CD4-positive, alpha-beta T cell treated with Interleukin-17A for 4 hours (primary cell): Measurements from ENCODE around the gene PJA1.
A peak's percentile ranks its signal among the peaks of the same experiment; 100 is the strongest.

Experiments
- DNase-seq: peaks from one replicate; pipeline ENCODE4 v3.0.0-alpha.2; 2020; ENCODE audit warnings: mixed read lengths

The PJA1 gene, protein sequence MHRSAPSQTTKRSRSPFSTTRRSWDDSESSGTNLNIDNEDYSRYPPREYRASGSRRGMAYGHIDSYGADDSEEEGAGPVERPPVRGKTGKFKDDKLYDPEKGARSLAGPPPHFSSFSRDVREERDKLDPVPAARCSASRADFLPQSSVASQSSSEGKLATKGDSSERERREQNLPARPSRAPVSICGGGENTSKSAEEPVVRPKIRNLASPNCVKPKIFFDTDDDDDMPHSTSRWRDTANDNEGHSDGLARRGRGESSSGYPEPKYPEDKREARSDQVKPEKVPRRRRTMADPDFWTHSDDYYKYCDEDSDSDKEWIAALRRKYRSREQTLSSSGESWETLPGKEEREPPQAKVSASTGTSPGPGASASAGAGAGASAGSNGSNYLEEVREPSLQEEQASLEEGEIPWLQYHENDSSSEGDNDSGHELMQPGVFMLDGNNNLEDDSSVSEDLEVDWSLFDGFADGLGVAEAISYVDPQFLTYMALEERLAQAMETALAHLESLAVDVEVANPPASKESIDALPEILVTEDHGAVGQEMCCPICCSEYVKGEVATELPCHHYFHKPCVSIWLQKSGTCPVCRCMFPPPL

DNA sequence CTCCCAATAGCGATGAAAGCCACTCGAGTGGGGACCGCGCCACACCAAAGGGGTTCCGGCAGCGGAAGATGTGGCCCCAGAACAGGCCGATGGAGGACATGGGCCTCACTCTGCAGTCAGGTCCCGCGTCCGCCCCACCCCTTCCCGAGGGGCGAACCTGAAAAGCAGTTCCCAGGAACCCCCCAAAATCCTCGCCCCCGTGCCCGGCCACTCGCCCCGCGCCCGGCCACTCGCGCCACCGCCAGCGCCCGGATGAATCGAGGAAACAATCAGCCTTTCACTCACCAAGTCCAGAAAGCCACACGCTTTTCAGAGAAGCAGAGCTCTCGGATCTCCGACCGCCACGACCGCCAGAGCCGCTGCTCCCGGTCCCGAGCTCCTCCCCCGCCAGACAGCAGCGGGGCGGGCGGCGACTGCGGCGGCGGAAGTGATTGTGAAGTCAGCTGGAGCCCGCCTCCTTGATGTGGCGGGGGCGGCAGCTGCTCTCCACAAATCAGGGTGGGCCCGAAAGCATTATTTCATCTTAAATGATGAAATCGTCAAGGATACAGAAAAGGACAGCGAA is at the start of gene PJA1:
Gene PJA1, minus strand, starts transcription at position 367 of the 565 bp plus-strand sequence. CDS start 2,380 bp downstream, outside the sequence.
- DNase-seq, result peak; percentile 78

DNA sequence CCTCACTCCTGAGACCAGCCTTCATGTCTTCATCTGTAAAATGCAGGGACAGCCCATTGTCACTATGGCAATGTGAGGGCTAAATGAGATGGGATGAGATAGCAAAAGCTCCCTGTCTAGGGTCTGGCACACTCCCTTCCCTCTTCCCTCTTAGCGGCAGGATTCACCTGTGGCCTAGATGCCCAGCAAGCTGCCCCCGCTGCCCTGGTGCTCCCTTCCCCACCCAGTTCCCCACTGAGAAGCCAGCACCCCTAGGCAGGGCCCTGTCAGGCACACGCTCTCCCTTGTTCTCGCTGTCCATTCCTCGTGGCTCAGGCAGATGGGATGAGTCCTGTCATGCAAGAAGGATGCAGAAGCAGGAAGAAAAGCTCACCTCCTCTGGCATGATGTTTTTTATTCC is 49.2 kb upstream of the PJA1 start:
- no peak for DNase-seq

DNA sequence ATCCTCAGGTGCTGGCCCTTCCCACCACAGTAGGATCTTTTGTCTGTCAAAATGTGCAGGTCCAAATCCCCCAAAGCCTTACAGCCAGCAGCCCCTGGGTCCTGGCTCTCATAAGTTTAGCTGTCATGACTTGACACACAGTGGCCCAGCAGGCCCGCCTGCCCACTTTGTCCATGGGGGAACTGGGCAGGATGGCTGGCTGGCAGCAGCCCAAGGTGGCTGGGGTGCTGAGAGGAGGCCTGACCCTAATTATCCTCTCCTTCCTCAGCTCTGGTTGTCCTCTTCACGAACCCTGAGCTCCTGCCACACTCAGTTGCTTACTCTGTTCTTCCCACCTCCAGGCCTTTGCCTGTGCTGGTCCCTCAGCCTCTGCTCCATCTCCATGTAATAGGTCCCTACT is 46.4 kb upstream of the PJA1 start:
- no peak for DNase-seq

DNA sequence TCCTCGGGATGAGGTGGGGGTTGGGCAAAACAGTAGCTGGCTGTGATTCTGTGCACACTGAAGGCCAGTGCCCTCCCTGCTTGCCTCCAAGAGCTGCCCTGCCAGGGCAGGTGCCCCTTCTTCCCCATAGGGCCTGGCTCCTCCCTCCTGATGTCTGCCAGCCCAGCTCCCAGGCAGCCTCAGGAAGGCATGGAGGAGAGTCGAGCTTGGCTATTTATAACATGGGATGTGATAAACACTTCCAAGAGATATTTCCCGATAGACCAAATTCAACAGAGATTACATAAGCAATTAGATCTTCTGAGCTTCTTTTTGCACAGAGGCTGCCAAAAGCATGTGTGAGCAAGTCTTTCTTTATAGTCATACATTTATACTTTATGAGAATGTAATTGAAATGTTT is 45.3 kb upstream of the PJA1 start:
- no peak for DNase-seq

DNA sequence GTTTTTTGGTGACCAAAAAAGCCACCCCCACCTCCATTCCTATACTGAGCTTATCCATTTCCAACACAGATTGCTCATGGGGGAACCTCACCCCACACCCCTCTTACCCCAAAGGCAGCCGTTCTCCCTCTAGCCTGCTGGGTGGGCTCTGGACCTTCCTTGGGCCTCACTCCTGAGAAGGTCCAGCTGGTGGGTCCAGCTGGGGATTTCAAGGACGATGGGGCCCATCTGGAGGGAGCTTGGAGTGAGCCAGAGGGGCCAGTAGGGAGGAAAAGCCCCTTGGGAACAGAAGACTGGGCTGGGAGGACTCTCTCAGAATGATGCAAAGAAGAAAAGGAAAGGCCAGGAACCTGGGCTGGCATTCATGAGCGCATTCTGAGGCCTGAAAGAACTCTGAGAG is 42.0 kb upstream of the PJA1 start:
- DNase-seq, result no peak

DNA sequence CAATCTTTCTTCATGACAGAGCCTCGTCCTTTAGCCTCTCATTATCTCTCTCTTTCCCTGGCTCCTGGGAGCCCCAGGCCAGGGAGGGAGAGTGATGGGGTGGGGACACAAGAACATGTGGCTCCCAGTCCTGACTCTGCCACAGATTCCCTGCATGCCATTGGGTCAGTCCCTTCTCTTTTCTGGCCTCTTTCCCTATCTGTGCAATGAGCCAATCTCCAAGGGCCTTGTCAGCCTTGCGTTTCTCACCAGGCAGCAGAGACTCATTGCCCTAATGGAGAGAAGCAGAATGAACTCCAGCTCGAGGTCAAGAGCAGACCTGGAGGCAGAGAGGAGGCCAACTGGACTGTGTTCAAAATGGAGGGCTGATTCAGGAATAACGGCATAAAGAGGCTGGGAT is 38.4 kb upstream of the PJA1 start:
- DNase-seq, result no peak

DNA sequence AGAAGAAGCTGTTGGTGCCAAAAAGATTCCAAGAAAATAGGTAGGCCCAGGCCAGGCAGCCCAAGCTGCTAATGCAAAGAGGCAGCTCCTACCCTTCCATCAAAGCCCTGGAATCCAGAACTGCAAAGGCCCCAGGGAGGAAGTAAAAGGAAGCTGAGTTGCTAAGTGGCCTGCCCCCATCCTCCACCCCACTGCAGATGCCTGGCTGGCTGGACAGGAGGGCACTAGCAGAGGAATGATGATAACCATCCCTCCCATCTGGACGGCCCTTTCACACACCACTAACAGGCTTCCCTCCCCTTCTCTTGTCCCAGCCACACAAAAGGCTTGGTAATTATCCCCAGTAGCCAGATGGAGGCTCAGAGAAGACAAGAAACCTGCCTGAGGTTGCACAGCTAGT is 32.4 kb upstream of the PJA1 start:
- DNase-seq, result no peak

DNA sequence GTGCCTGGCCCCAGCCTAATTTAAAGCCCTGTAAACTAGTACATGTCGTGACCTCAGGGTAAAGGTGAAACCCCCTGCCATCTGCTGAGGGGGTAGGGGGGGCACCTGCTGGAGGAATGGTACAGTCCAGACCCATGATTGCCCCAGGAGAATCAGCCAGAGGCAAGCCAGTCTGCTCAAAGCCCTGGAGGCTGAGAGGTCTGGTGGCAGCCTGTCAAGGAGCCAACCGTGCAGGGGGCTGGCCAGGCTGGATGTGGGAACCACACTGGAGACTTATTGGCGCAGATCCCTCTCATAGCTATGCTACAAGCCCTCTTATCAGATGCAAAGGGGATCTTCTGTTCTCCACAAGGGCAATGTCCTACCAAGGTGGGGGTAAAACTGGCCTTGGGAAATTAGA is 31.4 kb upstream of the PJA1 start:
- DNase-seq, result no peak

DNA sequence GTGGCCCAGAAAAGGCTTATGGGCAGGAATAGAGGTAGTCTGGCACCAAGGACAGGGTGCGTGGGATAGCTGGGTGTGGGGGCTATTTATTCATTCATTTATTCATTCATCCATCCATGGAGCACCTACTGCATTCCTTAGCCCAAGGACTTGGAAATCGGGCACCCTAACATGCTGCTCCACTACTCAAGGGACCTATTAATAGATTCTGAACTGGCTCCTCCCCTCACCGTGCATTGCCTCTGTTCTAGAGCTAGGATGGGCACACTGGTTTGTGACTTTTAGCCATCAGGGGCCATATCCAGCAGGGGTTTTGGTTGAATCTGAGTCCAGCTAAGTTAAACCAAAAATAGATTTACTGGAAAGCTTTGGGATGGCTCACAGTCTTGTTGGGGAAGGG is 30.6 kb upstream of the PJA1 start:
- DNase-seq, result no peak

DNA sequence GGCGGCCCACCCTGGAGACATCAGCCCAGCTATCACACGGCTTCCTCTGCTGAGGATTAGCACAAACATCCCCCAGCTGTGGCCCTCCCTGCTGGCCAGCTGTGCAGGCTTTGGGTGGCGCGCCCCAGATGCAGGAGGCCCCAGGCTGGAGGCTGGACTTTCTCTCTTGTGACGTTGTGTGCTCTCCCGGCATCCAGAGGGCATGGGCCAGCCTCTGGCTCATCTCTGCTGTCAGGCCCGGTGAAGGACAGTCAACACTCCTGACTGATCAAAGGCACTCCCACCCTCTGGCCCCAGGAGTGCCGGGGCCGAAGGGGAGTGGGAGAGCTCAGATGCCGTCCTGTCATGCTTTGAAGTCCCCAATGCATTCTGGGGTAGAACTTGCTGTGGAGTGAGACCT is 29.9 kb upstream of the PJA1 start:
- no peak for DNase-seq

DNA sequence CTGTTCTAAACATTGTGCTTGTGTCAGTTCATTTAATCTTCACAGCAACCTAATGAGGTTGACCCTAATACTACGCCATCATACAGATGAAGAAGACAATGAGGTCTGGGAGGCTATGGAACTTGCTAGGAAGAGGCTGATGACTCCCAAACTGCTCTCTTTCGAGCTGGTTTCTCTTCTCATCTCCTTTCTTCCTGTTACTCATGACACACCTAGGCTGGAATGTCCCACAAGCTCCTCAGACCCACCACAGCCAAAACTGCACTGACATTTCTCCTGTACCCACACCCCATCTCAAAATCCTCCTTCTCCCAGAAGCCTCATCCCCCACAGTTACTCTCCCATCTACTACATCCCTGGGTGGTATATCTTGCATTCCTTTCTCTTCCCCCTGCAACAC is 27.4 kb upstream of the PJA1 start:
- DNase-seq, result no peak

DNA sequence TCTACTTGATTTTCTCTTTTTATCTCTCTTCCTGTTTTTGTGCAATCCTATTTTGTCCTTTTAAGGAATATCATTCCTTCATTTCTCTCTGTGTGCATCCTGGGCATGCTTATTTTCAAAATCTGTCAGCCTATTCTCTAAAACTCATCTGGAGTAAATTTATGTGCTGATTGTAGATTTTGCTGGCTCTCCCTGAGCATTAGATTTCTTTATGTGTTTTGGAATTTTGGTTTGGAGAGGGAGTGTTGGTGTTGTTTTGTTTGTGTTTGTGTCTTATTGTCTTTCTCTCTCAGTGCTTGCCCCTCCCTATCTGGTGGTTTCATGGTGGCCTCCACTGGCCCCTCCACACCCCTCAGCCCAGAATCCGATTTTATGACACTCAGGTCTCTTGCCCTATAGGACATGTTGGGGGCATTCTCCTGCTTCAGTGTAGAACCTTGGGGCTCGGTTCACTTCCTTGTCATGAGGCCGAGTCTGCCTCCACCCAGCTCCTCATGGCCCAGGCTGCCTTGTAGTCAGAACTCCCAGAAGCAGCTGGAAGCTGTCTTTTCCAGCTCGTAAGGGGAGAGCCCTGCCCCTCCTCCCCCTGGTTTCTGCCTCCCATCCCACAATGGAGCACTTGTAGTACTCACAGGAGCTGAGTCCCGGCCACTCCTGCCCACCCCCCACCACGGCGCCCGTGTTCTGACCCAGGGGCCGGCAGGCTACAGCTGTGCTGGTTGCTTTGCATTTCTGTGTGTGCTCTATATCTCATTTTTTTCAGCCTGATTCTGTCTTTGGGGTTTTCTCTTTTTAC is 24.5 kb upstream of the PJA1 start:
- no peak for DNase-seq

DNA sequence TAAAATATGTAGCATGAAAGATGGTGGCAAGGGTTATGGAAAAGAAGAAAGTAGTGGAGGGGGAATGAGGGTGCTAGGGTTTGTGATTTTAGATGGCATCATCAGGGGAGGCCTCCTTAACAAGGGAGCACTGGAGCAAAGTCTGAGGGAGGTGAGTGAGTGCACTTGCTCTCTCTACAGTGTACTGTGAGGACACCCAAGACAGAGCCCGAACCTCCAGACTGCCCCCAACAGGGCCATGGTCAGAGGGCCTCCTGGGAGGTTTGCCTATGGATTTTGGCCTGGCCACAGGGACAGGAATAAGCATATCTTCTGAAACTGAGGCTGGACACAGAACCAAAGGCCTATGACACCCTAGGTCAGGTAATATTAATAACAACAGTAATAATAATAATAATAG is 21.4 kb upstream of the PJA1 start:
- no peak for DNase-seq

DNA sequence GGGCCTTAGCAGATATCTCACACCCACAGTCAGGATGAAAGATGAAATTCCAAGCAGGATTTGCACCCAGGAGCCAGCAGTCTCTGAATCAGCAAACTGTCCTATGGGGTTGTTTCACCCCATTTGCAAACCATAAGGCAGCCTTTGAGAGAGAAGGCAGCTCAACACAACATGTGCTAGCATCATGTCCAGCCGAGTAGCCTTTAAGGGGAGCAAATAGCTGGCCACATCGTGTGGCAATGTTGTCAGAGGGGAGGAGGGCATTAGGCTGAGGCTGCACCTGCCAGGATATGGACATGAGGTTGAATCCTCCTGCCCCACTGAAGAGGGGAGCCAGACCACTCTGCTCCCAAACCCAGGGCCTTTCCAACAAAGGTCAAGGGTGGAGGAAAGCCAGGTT is 20.6 kb upstream of the PJA1 start:
- DNase-seq, result no peak

DNA sequence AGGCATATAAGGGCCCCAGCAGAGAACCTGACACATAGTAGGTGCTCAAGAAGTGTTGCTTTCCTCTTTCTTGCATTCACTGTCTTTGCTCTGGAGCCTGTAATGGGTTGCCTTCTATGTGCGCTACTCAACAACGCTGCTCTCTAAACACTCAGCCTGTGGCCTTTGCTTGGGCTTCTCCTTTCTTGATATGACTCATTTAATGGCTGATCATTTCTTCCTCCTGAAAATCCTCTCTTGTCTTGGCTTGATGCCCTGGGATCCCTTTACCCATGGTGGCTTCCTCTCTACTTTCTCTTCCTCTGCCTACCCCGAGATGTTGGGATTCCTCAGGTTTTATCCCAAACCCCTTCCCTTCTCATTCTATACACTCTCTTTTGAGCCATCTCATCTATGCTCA is 19.9 kb upstream of the PJA1 start:
- no peak for DNase-seq

DNA sequence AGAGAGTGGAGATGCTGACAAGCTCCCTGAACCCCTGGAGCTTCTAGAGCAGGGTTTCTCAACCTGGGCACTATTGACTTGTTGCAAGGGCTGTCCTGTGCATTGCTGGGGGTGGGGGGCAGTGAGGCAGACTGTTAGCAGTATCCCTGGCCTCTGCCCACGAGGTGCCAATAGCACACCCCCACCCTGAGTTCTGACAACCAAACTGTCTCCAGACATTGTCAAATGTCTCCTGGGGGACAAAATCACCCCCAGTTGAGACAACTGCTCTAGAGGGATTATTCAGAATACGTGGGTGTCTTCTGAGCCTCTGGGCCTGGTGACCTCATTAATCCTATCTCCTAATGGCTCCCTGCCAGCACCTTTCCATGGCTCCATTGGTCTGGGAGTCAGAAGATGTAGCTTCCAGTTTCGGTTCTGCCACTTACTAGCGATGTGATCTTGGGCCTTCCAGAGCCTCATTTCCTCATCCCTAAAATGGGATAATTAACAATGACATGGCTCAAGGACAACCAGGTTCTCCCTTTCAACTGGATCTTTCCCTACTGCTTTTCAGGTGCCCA is 17.6 kb upstream of the PJA1 start:
- DNase-seq, result no peak

DNA sequence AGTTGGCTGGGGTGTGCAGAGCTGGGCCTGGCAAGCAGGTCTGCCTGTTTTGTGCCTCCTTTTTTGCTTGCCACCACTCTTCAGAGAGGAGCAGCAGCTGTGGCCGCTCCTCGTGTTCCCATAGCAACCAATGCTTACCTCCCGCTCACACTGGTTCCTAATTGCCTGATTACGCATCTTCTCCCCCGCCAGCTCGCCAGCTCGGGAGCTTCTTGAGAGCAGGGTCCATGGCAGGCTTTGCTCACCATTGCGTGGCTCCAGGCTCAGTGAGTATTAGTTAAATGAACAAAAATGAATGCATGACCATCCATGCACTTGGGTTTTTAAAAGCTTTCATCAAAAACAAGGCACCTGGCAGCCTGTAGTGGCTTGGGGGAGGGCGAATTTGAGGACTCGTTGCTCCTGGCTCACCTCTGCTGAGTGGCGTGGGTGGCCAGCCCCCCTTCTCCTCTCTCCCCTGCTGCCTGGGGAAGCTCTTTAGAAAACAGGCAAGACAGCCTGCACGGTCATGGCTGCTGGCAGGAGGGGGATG is 14.2 kb upstream of the PJA1 start:
- no peak for DNase-seq

DNA sequence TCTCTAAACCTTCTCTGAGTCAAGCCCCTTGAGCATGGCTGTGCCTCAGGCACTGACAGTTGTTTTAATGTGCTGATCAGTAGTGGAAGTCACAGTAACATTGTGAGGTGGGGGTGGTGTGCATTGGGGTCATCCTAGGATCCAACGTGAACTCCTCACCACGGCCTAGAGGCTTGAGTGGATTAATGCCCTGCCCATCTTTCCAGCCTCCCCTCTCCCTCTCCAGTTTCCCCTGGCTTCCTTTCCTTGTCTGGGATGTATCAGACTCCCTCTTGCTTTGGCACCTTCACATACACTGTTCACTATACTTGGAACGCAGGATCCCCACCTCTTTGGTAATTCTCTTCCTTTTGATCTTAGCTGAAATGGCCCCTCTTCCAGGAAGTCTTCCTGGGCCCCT is 13.3 kb upstream of the PJA1 start:
- no peak for DNase-seq

DNA sequence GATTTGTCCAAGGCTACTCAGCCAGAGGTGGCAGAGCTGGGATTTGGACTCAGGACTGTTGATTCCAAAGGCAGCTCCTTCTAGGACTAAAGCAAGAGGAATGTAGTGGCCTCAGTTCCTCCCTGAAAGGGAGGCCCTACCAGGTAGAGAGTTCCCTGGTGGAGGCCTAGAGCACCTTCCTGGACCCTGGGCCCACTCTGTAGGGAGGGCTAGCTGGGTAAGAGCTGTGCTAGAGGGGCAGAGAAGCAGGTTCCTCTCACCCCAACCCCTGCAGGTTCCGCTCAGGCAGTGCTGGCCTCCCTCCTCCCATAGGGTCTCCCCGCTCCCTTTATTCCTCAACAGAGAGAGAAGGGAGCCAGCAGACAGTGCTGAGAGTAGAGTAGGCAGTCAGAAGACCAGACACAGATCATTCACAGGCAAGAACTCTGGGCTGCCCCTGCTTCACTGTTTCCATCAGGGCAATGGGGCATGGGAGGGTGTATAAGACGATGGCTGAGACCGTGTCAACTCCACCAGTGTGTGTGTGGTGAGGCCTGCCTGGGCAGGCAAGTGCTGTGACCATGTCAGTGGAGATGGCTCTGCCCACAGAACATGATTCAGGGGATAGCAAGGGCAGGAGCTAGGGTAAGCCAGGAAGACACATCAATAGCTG is 12.4 kb upstream of the PJA1 start:
- DNase-seq, result no peak

DNA sequence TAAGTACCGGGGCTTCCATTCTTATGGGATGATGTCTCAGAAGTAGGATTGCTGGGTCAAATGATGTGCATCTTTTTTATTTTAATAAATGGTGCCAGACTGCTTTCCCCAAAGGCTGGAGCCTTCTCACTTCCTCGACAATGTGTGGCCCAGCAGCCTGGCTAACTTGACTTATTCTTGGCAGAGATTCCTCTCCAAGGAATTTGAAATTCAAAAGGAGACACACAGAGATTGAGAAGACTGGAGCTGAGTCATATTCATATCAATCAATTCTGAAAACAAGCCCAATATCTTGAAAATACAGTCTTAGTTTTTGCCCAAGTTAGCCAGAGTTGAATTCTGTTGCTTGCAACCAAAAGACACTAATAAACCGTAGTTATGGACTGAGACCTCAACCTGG is 10.8 kb upstream of the PJA1 start:
- DNase-seq, result no peak

DNA sequence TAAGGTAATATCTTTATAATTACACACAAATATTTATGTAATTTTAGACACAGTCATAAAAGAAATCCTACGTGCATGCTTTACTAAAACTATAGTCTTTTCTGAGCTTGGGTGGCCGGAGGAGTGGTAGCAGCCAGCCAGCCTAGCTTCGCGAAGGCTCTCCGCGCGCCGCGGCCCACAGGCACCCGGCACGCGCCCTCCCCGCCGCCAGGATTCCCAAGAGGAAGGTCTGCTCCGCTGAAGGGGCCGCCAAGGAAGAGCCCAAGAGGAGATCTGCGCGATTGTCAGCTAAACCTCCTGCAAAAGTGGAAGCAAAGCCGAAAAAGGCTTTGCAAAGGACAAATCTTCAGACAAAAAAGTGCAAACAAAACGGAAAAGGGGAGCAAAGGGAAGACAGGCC is 8.7 kb upstream of the PJA1 start:
- DNase-seq, result no peak

DNA sequence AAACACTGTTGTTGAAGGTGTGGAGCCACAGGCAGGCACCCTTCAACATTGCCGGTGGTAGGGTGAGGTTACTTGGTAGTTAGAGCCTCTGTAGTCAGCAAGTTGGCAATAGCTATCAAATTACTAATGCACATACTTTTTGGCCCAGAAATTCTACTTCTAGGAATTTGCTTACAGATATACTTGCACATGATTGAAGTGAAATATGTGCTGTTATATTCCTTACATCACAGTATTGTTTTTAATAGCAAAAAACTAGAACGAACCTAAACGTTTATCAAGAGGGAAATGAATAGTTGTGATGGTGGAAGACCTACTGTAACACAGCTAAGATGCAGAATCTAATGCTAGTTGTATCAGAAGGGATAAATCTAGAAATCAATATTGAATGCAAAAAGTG is 7.7 kb upstream of the PJA1 start:
- no peak for DNase-seq

DNA sequence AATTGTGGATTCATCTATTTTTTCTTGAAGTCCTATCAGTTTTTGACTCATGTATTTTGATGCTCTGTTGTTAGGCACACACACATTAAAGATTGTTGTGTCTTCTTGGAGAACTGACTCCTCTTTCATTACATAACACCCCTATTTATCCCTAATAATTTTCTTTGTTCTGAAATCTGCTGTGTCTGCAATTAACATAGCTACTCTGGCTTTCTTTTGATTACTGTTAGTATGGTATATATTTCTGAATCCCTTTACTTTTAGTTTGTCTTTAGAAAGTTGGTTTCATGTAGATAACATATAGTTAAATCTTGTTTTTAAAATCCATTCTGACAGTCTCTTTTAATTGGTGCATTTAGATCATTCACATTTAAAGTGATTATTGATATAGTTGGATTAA is 5.1 kb upstream of the PJA1 start:
- no peak for DNase-seq
